Activated B cell treated with CpG ODN at 0.5 μM for 24 hours (primary cell): ENCODE results near the gene AMMECR1L. TPM values are rescaled to one million over a fixed set of nuclear protein-coding genes. Genes with fewer than 3 reads are reported as not detected.
"Not testable (repeated sequence)": the region's sequence is repeated elsewhere in the genome, so short reads cannot be mapped to it uniquely, and the experiment has no call there.

ENCODE experiments used
- ATAC-seq: fragments of 200-7000 bp; cut with Tn5 transposase; one replicate; pipeline ENCODE4 v1.10.0; 2021; ENCODE audit warnings: low read depth, mild to moderate bottlenecking, moderate library complexity
- CTCF ChIA-PET: fragments of 350-600 bp; sonication (Branson Sonifier 250); formaldehyde crosslinking; loops from one replicate; lab custom pipeline; 2021; ENCODE audit warnings: antibody characterized with exemption; lab: Charles Lee
- POLR2A ChIA-PET: fragments of 350-600 bp; sonication (Branson Sonifier 250); formaldehyde crosslinking; loops from one replicate; lab custom pipeline; 2021; ENCODE audit warnings: antibody characterized with exemption; lab: Charles Lee
- DNase-seq: peaks from one replicate; pipeline ENCODE4 v3.0.0; 2022
- H3K27ac Mint-ChIP-seq: one replicate; pipeline ENCODE4 v1.8.0; 2020; ENCODE audit warnings: mixed read lengths
- H3K27me3 Mint-ChIP-seq: one replicate; pipeline ENCODE4 v1.8.0; 2021; ENCODE audit warnings: mixed read lengths
- H3K36me3 Mint-ChIP-seq: one replicate; pipeline ENCODE4 v1.8.0; 2021; ENCODE audit warnings: low read depth, mixed read lengths
- H3K4me1 Mint-ChIP-seq: one replicate; pipeline ENCODE4 v1.8.0; 2021; ENCODE audit warnings: mixed read lengths
- H3K4me3 Mint-ChIP-seq: one replicate; pipeline ENCODE4 v1.8.0; 2020; ENCODE audit warnings: mild to moderate bottlenecking, mixed read lengths
- H3K9me3 Mint-ChIP-seq: one replicate; pipeline ENCODE4 v1.8.0; 2020; ENCODE audit warnings: mixed read lengths
- CTCF ChIP-seq: fragments of 200-600 bp; IDR thresholded peaks from one replicate; pipeline ENCODE4 v1.8.0; 2022; ENCODE audit warnings: antibody characterized with exemption, mild to moderate bottlenecking
- intact Hi-C: fragments of 100-400 bp; cut with micrococcal nuclease; formaldehyde crosslinking; loops from one replicate; pipeline ENCODE4 v1.15.1; 2024
- total RNA-seq: library from RNA; stranded (reverse); gene quantifications from 2 replicates; pipeline ENCODE4 v1.2.3, GENCODE V29; 2022

Gene AMMECR1L
- total RNA-seq, 1 donor from 2014 or later: 14.9 TPM

GRCh38 chr2:127917916-127918315 lies 32.2 kb upstream of the AMMECR1L start:
- Mint-ChIP-seq H3K4me1 (no peaks in the 10 kb centered on the region), H3K36me3 (no peaks in the 10 kb centered on the region), H3K9me3 (no peaks in the 10 kb centered on the region), H3K27me3 (peaks cover 2% of the 10 kb centered on the region), H3K4me3 (no peak overlapping the region), H3K27ac (no peak overlapping the region)
- DNase-seq (no peak), ATAC-seq (no peak)
- TF ChIP-seq CTCF: no peak
- intact Hi-C loops: no loop called here
- CTCF ChIA-PET: no interaction called here
- POLR2A ChIA-PET: no interaction called here

DNA sequence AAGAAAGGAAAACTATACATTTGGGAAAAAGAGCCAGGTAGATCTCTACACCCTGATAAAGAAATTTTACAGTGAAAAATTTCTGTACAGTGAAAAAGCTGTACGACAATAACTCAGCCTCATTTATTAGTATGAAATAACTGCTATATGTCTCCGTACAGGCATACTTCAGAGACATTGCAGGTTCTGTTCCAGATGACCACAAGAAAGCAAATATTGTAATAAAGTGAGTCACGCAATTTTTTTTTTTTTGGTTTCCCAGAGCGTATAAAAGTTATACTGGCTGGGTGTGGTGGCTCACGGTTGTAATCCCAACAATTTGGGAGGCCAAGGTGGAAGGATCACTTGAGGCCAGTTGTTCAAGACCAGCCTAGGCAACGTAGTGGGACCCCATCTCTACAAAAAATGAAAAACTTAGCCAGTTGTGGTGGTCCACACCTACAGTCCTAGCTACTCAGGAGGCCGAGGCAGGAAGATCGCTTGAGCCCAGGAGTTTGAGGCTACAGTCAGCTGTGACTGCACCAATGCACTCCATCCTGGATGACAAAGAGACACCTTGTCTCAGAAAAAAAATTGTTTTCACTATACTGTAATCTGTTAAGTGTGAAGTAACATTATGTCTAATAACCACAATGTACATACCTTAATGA lies 28.2 kb upstream of the AMMECR1L start:
- ATAC-seq (no peak), DNase-seq (no peak)
- ChIA-PET CTCF (no interaction called here), POLR2A (no interaction called here)
- peaks cover 3% of the 10 kb centered on the region for H3K9me3 Mint-ChIP-seq
- peaks cover 3% of the 10 kb centered on the region for H3K27me3 Mint-ChIP-seq
- no peaks in the 10 kb centered on the region for H3K4me1 Mint-ChIP-seq
- no peak overlapping the region for H3K27ac Mint-ChIP-seq
- no peaks in the 10 kb centered on the region for H3K36me3 Mint-ChIP-seq
- intact Hi-C loops: no loop called here
- no peak for TF ChIP-seq CTCF
- no peak overlapping the region for H3K4me3 Mint-ChIP-seq

DNA sequence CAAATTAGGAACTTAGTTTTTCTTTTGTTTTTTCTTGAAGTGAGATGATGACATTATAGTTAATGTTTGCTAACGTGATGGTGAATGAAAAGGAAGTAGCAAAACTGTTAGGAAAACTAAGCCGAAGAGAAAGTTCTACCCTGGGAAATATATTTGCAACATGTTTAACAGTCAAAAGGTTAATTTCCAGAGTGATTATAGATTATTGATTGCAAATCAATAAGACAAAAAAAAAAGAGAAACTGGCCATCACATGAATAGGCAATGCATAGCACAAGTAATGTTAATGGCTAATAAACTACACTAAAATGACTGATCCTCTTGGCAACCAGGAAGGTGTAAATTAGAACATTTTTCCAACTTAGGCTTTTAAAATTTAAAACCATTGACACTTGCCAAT lies 26.0 kb upstream of the AMMECR1L start:
- H3K27ac Mint-ChIP-seq: no peak overlapping the region
- peaks cover 3% of the 10 kb centered on the region for H3K9me3 Mint-ChIP-seq
- no peak for ATAC-seq
- no peak overlapping the region for H3K4me3 Mint-ChIP-seq
- TF ChIP-seq CTCF: no peak
- H3K4me1 Mint-ChIP-seq: no peaks in the 10 kb centered on the region
- H3K27me3 Mint-ChIP-seq: peaks cover 3% of the 10 kb centered on the region
- H3K36me3 Mint-ChIP-seq: no peaks in the 10 kb centered on the region
- CTCF ChIA-PET: no interaction called here
- intact Hi-C loops: no loop called here
- POLR2A ChIA-PET: no interaction called here
- DNase-seq: no peak

DNA sequence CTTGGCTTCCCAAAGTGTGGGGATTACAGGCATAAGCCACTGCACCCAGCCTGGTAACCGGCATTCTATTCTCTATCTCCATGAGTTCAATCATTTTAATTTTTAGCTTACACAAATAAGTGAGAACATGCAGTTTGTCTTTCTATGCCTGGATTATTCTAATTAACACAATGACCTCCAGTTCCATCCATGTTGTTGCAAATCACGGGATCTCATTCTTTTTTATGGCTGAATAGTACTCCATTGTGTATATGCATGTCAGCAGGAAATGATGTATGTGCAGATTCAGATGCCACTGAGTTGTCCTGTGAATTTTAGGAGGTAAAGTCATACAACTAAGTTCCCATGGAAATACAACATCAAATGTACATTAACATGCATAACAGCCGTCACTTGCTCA lies 24.7 kb upstream of the AMMECR1L start:
- CTCF ChIA-PET: no interaction called here
- Mint-ChIP-seq H3K4me3 (no peak overlapping the region), H3K36me3 (no peaks in the 10 kb centered on the region), H3K9me3 (peaks cover 3% of the 10 kb centered on the region), H3K27me3 (peaks cover 3% of the 10 kb centered on the region), H3K4me1 (peaks cover 1% of the 10 kb centered on the region), H3K27ac (no peak overlapping the region)
- intact Hi-C loops: no loop called here
- POLR2A ChIA-PET: no interaction called here
- ATAC-seq (no peak), DNase-seq (no peak)
- no peak for TF ChIP-seq CTCF

DNA sequence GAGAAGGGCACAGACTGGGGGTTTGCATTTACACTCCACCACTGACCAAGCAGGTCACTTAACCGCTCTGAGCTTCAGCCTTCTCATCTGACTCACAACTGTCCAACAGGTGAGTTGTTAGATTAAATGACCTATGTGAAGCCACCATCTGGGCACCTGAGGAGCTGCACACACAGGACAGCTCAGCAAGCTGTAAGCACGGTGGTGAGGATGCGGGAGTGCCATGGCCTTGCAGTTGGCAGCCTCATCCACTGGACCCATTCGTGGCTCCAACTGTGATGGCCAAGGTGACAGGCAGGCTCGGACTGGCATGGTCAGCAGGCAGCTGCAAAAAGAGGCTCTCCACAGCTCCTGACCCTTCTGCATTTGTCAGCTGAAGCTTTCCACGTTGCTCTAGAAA lies 23.3 kb upstream of the AMMECR1L start:
- ChIA-PET POLR2A (interaction anchor here (0.7 kb wide), 1 partner anchor 395 kb away, joined by 6 read pairs; no protein-coding TSS in a partner anchor), CTCF (no interaction called here)
- ATAC-seq (no peak), DNase-seq (no peak)
- no peaks in the 10 kb centered on the region for H3K36me3 Mint-ChIP-seq
- peaks cover 3% of the 10 kb centered on the region for H3K27me3 Mint-ChIP-seq
- no peak overlapping the region for H3K27ac Mint-ChIP-seq
- TF ChIP-seq CTCF: no peak
- intact Hi-C loops: no loop called here
- no peak overlapping the region for H3K4me3 Mint-ChIP-seq
- H3K4me1 Mint-ChIP-seq: peaks cover 4% of the 10 kb centered on the region
- H3K9me3 Mint-ChIP-seq: peaks cover 3% of the 10 kb centered on the region

GRCh38 chr2:127907733-127908400 lies 22.1 kb upstream of the AMMECR1L start:
- H3K9me3 Mint-ChIP-seq, H3K27ac Mint-ChIP-seq, H3K27me3 Mint-ChIP-seq, CTCF ChIA-PET, H3K36me3 Mint-ChIP-seq, intact Hi-C loops, POLR2A ChIA-PET, H3K4me3 Mint-ChIP-seq, H3K4me1 Mint-ChIP-seq, ATAC-seq, DNase-seq: not testable (repeated sequence)
